HFFc6 (cell line): ENCODE measurements around the gene MCC. TPM values are rescaled to one million over a fixed set of nuclear protein-coding genes. Genes with fewer than 3 reads are reported as not detected.

Experiments
- DNase-seq: peaks from one replicate; pipeline ENCODE4 v3.0.0-alpha.2; 2018
- H3K27ac Mint-ChIP-seq: 2 replicates; pipeline ENCODE4 v1.8.0; 2020; ENCODE audit warnings: mild to moderate bottlenecking, mixed read lengths
- H3K27me3 Mint-ChIP-seq: 2 replicates; pipeline ENCODE4 v1.8.0; 2021; ENCODE audit warnings: mild to moderate bottlenecking, moderate library complexity, mixed read lengths; ENCODE audit not compliant: insufficient read depth
- H3K36me3 Mint-ChIP-seq: 2 replicates; pipeline ENCODE4 v1.8.0; 2021; ENCODE audit warnings: low read depth, mixed read lengths
- H3K4me1 Mint-ChIP-seq: 2 replicates; pipeline ENCODE4 v1.8.0; 2020; ENCODE audit warnings: low read depth, mixed read lengths
- H3K4me3 Mint-ChIP-seq: 2 replicates; pipeline ENCODE4 v1.8.0; 2020; ENCODE audit warnings: mild to moderate bottlenecking, moderate library complexity, mixed read lengths
- H3K9me3 Mint-ChIP-seq: 2 replicates; pipeline ENCODE4 v1.8.0; 2020; ENCODE audit warnings: mild to moderate bottlenecking, mixed read lengths
- total RNA-seq, 6 experiments: library from RNA; stranded (reverse); fragmentation: NEBNext Ultra II Directional; extraction: Animal tissue kit (Norgen Biotek cat#: 25700); gene quantifications; 2 replicates in 1 of 6; 3 replicates in 5 of 6; pipeline ENCODE4 v1.2.3, GENCODE V29; 2021
- TF ChIP-seq, protein P1 (sequence below): fragments of 200-600 bp; sonication (generic); IDR thresholded peaks from 2 replicates; pipeline ENCODE4 v1.5.0; 2021; ENCODE audit warnings: antibody characterized with exemption, mild to moderate bottlenecking

Gene MCC
- total RNA-seq, 6 experiments from 2014 or later: 2.5 to 4.9 (median 3.0) TPM

DNA sequence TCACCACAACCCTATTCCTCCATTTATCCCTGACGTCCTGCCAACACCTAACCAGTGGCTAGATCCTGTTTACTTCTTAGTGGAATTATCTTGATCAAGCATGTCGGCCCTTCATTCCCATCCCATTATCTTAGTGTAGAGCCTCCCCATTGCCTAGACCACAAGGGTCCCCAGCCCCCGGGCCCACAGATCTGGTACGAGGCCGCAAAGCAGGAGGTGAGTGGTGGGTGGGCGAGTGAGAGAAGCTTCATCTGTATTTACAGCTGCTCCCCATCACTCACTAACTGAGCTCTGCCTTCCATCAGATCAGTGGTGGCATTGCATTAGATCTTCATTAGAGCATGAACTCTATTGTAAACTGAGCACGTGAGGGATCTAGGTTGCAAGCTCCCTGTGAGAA, 236.2 kb downstream of the MCC start:
- H3K9me3 Mint-ChIP-seq: no peaks in the 10 kb centered on the region
- H3K4me1 Mint-ChIP-seq: no peaks in the 10 kb centered on the region
- no peak overlapping the region for H3K27ac Mint-ChIP-seq
- no peak for DNase-seq
- TF ChIP-seq, protein P1, sequence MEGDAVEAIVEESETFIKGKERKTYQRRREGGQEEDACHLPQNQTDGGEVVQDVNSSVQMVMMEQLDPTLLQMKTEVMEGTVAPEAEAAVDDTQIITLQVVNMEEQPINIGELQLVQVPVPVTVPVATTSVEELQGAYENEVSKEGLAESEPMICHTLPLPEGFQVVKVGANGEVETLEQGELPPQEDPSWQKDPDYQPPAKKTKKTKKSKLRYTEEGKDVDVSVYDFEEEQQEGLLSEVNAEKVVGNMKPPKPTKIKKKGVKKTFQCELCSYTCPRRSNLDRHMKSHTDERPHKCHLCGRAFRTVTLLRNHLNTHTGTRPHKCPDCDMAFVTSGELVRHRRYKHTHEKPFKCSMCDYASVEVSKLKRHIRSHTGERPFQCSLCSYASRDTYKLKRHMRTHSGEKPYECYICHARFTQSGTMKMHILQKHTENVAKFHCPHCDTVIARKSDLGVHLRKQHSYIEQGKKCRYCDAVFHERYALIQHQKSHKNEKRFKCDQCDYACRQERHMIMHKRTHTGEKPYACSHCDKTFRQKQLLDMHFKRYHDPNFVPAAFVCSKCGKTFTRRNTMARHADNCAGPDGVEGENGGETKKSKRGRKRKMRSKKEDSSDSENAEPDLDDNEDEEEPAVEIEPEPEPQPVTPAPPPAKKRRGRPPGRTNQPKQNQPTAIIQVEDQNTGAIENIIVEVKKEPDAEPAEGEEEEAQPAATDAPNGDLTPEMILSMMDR: no peak
- no peaks in the 10 kb centered on the region; the same call in 1 of the 2 replicates for H3K36me3 Mint-ChIP-seq
- peaks cover 5% of the 10 kb centered on the region for H3K27me3 Mint-ChIP-seq
- no peak overlapping the region for H3K4me3 Mint-ChIP-seq

DNA sequence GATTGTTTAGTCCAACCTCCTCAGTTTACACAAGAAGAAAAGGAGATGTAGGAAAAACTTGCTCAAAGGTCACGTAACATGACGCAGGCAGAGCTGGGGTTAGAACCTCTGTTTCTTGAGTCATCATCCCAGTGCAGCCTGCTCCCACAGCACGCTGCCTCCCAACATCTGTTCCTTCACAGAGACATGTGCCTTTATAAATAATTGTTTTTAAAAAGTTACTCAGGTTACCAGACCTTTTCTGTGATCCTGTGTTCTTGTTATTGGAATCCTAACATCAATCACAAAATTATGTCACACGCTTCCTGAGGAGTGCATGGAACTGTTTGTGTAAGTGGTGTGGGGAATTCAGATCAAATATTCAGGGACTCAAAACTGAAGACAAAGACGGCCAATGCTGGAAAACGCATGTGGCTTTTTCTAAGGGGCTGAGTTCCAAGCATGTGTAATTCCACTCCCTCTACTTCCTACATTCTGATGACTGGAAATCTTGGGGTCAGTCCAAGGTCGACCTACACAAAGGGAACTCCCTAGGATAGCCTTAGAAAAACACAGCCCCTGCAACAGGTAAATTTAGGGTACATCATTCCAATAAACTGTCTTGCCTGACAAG, 237.8 kb downstream of the MCC start:
- H3K4me1 Mint-ChIP-seq: no peaks in the 10 kb centered on the region
- H3K9me3 Mint-ChIP-seq: no peaks in the 10 kb centered on the region
- no peaks in the 10 kb centered on the region; the same call in 1 of the 2 replicates for H3K36me3 Mint-ChIP-seq
- H3K27ac Mint-ChIP-seq: no peak overlapping the region
- no peak for DNase-seq
- TF ChIP-seq, protein P1: no peak
- H3K4me3 Mint-ChIP-seq: no peak overlapping the region
- H3K27me3 Mint-ChIP-seq: peaks cover 5% of the 10 kb centered on the region

DNA sequence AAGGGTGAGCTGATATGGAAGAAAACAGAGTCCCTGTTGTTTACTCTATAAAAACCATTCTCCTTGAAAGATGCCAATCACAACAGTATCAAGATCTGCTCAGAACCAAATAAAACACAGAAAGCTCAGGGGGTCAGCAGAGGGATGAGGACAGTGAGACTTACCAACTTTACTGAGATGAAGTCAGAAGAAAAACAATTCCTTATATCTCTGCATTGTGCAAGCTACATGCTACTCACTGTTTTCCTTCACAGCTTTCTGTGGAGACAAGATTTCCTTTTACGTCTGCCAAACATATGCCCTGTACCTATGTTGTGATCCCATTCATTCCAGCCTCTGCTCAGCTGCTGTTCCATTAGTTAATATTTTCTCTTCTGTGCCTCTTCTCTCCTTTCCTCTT, 239.0 kb downstream of the MCC start:
- H3K9me3 Mint-ChIP-seq: no peaks in the 10 kb centered on the region
- no peak overlapping the region for H3K27ac Mint-ChIP-seq
- TF ChIP-seq, protein P1: no peak
- DNase-seq: no peak
- H3K27me3 Mint-ChIP-seq: peaks cover 5% of the 10 kb centered on the region
- H3K4me3 Mint-ChIP-seq: no peak overlapping the region
- H3K36me3 Mint-ChIP-seq: no peaks in the 10 kb centered on the region; the same call in 1 of the 2 replicates
- no peaks in the 10 kb centered on the region for H3K4me1 Mint-ChIP-seq

DNA sequence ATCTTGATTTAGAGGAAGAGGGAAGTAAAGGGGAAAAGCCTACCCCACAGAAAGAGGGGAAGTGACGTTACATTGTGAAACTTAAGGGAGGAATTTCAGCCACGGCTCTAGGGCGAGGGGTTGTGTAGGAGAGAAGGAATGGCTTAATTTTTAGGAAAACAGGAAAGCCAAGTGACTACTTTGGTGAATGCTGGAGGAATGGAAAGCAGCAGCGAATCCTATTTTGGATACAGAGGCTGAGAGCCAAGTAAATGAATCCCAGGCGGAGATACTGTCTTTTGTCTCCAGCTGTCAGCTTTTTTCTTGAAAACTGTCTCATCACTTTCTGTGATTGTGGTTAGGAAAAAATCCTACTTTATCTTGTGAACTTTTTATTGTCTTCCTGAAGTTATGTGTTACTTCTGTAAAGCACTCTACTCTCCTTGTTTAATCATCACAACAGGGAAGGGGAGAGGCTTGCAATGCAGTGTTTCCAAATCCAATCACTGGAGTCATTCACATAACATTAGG, 241.8 kb downstream of the MCC start:
- Mint-ChIP-seq H3K27me3 (peaks cover 7% of the 10 kb centered on the region), H3K4me3 (peak overlapping the region; percentile 19), H3K27ac (no peak overlapping the region; the same call in 1 of the 2 replicates), H3K4me1 (no peaks in the 10 kb centered on the region), H3K9me3 (no peaks in the 10 kb centered on the region), H3K36me3 (no peaks in the 10 kb centered on the region; the same call in 1 of the 2 replicates)
- no peak for DNase-seq
- TF ChIP-seq, protein P1: no peak

DNA sequence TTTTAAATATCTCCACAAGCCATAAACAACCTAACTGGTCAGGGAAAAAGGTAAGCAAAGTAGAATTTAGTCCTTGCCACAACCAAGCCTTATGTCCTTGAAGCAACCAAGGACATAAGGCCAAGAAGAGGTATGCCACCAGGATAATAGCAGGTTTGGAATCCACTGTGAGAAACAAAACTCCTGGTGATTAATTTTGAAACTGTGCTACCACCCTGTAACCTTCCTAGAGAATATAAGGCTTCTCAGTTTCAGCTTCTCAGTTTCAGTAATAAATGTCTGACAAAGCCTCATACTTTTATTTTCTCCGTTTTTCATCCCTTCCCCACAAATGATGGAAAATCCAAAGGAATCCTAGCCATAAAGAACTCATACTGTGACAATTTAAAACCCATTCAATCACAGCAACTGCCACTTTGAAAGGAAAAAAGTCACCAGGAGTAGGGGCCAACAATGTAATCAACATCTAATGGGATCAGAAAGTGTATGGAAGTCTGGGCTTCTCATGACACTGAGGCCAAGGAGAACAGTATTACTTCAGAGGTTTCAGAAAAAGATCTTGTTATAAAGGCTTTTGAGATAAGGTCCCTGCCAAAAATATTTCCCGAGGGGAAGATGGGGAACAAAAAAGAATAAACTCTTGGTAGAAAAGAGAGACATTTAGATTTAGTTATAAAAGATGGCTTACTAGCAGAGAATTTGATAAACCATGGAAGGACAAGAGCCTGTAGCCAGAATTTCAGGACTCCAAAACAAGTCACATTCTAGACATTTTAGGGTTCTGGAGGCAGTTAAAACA, 242.6 kb downstream of the MCC start:
- no peak for DNase-seq
- Mint-ChIP-seq H3K27ac (no peak overlapping the region; the same call in 1 of the 2 replicates), H3K36me3 (no peaks in the 10 kb centered on the region; the same call in 1 of the 2 replicates), H3K27me3 (peaks cover 7% of the 10 kb centered on the region), H3K4me1 (no peaks in the 10 kb centered on the region), H3K4me3 (no peak overlapping the region), H3K9me3 (no peaks in the 10 kb centered on the region)
- TF ChIP-seq, protein P1: no peak
